HepG2 (cell line): ENCODE results near the gene VAMP8. TPM values are rescaled to one million over a fixed set of nuclear protein-coding genes. Genes with fewer than 3 reads are reported as not detected.

Experiments
- ATAC-seq: fragments of 200-7000 bp; cut with Tn5 transposase; 3 replicates; pipeline ENCODE4 v1.9.1; 2020; ENCODE audit warnings: mild to moderate bottlenecking, moderate library complexity
- BruUV-seq: library from RNA; stranded (reverse); fragments of 400-500 nt; replicated peaks from 2 replicates; lab custom pipeline; 2021; lab: Mats Ljungman, UMichigan
- CTCF ChIA-PET: fragments of 300-600 bp; formaldehyde crosslinking; extraction: SDS; loops from one replicate; lab custom pipeline; 2021; ENCODE audit warnings: low total read pairs, inconsistent platforms, low intra/inter-chr PET ratio; lab: Yijun Ruan, JAX
- POLR2A ChIA-PET: fragments of 350-600 bp; sonication (Branson Sonifier 250); formaldehyde crosslinking; loops from one replicate; lab custom pipeline; 2020; ENCODE audit warnings: antibody characterized with exemption, inconsistent platforms; lab: Yijun Ruan, JAX
- DNase-seq: peaks from one replicate; pipeline ENCODE4 v3.0.0-alpha.2; 2015; ENCODE audit warnings: low spot score
- FAIRE-seq: peaks from 3 replicates; lab custom pipeline; 2011; peaks lifted over from hg19 to GRCh38; lab: Jason Lieb, UNC
- H2AFZ ChIP-seq: one replicate; pipeline ENCODE4 v1.6.1; 2011; ENCODE audit warnings: low read length, inconsistent platforms
- H3K27ac ChIP-seq: fragments of 300-600 bp; 3 replicates; pipeline ENCODE4 v1.8.0; 2011; ENCODE audit warnings: mixed run types, mild to moderate bottlenecking, mixed read lengths, low read length, inconsistent platforms; ENCODE audit not compliant: insufficient read depth; ENCODE audit errors: extremely low read length
- H3K27me3 ChIP-seq, 2 experiments: fragments of 200-600 bp in 1 of 2; 2 replicates in 1 of 2; 3 replicates in 1 of 2; pipeline versions ENCODE4 v1.6.0 to v1.8.0; 2011; ENCODE audit warnings: low read length in 2 of 2, mild to moderate bottlenecking in 2 of 2, moderate library complexity in 2 of 2, inconsistent platforms in 1 of 2; ENCODE audit not compliant: insufficient read depth in 2 of 2, control insufficient read depth in 1 of 2
- H3K36me3 ChIP-seq, 2 experiments: fragments of 200-600 bp in 1 of 2; replicated peaks in 1 of 2; 2 replicates in 1 of 2; 3 replicates in 1 of 2; pipeline versions ENCODE4 v1.5.1 to v1.8.0; 2011; ENCODE audit warnings: low read length in 2 of 2, inconsistent platforms in 1 of 2; ENCODE audit not compliant: insufficient read depth in 2 of 2, control insufficient read depth in 1 of 2
- H3K4me1 ChIP-seq: 2 replicates; pipeline ENCODE4 v1.5.1; 2012; ENCODE audit warnings: low read length, inconsistent platforms; ENCODE audit not compliant: insufficient read depth
- H3K4me2 ChIP-seq: 2 replicates; pipeline ENCODE4 v1.6.0; 2011; ENCODE audit warnings: low read depth, low read length, inconsistent platforms
- H3K4me3 ChIP-seq, 3 experiments: fragments of 200-600 bp in 1 of 3; sonication (generic), shearing (Covaris generic) in 1 of 3; replicated peaks in 1 of 3; 2 replicates each; pipeline ENCODE4 v1.5.1; 2011 to 2016; ENCODE audit warnings: low read length in 3 of 3, inconsistent platforms in 2 of 3, low read depth in 2 of 3, mild to moderate bottlenecking in 2 of 3, control low read depth in 1 of 3, mixed read lengths in 1 of 3; ENCODE audit not compliant: insufficient read depth in 1 of 3
- H3K79me2 ChIP-seq: one replicate; pipeline ENCODE4 v1.6.1; 2011; ENCODE audit warnings: low read length, inconsistent platforms; ENCODE audit not compliant: insufficient read depth
- H3K9ac ChIP-seq: 2 replicates; pipeline ENCODE4 v1.6.0; 2011; ENCODE audit warnings: mild to moderate bottlenecking, low read depth, low read length, inconsistent platforms; ENCODE audit not compliant: insufficient read depth
- H3K9me3 ChIP-seq: 2 replicates; pipeline ENCODE4 v1.5.1; 2012; ENCODE audit warnings: mild to moderate bottlenecking, low read length
- H4K20me1 ChIP-seq: 2 replicates; pipeline ENCODE4 v1.6.0; 2011; ENCODE audit warnings: inconsistent platforms, mild to moderate bottlenecking, low read length, moderate library complexity; ENCODE audit not compliant: insufficient read depth
- CEBPB ChIP-seq: IDR thresholded peaks from 2 replicates; pipeline ENCODE4 v1.6.1; 2011; ENCODE audit warnings: low read depth, low read length, improper control_type of control experiment, borderline replicate concordance
- CEBPG ChIP-seq: IDR thresholded peaks from 2 replicates; pipeline ENCODE4 v1.6.1; 2016
- E2F5 ChIP-seq: sonication (generic); formaldehyde crosslinking; conservative IDR thresholded peaks from 2 replicates; pipeline ENCODE4 v1.4.0; 2020; ENCODE audit warnings: missing genetic modification reagents
- EEA1 ChIP-seq: sonication (generic); formaldehyde crosslinking; IDR thresholded peaks from 2 replicates; pipeline ENCODE4 v1.5.1; 2020; ENCODE audit warnings: mild to moderate bottlenecking, missing genetic modification reagents, borderline replicate concordance
- GPBP1L1 ChIP-seq: sonication (generic); formaldehyde crosslinking; IDR thresholded peaks from 2 replicates; pipeline ENCODE4 v1.5.0; 2020; ENCODE audit warnings: mild to moderate bottlenecking, missing genetic modification reagents
- HNF1A ChIP-seq, 2 experiments: sonication (generic) in 1 of 2; formaldehyde crosslinking in 1 of 2; IDR thresholded peaks; 2 replicates each; pipeline versions ENCODE4 v1.4.0 to v1.6.1; 2016 to 2020; ENCODE audit warnings: borderline replicate concordance in 1 of 2, low read depth in 1 of 2, mild to moderate bottlenecking in 1 of 2, missing genetic modification reagents in 1 of 2
- JUND ChIP-seq: sonication (generic); formaldehyde crosslinking; IDR thresholded peaks from 2 replicates; pipeline ENCODE4 v1.8.0; 2022; ENCODE audit warnings: mild to moderate bottlenecking, missing genetic modification reagents
- PHF21A ChIP-seq: sonication (generic); formaldehyde crosslinking; IDR thresholded peaks from 2 replicates; pipeline ENCODE4 v1.5.0; 2020; ENCODE audit warnings: mild to moderate bottlenecking, missing genetic modification reagents
- PRDM4 ChIP-seq: sonication (generic); formaldehyde crosslinking; IDR thresholded peaks from 2 replicates; pipeline ENCODE4 v1.9.0; 2021; ENCODE audit warnings: missing genetic modification reagents, borderline replicate concordance
- REXO4 ChIP-seq: sonication (generic); formaldehyde crosslinking; IDR thresholded peaks from 2 replicates; pipeline ENCODE4 v1.8.0; 2022; ENCODE audit warnings: missing genetic modification reagents, mild to moderate bottlenecking, borderline replicate concordance
- SNAPC2 ChIP-seq: sonication (generic); formaldehyde crosslinking; IDR thresholded peaks from 2 replicates; pipeline ENCODE4 v1.8.1; 2022; ENCODE audit warnings: mild to moderate bottlenecking, missing genetic modification reagents
- ZMYM4 ChIP-seq: sonication (generic); formaldehyde crosslinking; IDR thresholded peaks from 2 replicates; pipeline ENCODE4 v1.8.1; 2023; ENCODE audit warnings: mild to moderate bottlenecking, missing genetic modification reagents
- ZNF343 ChIP-seq: sonication (generic); formaldehyde crosslinking; IDR thresholded peaks from 2 replicates; pipeline ENCODE4 v1.4.0; 2020; ENCODE audit warnings: mild to moderate bottlenecking, missing genetic modification reagents
- ZNF383 ChIP-seq: sonication (generic); formaldehyde crosslinking; IDR thresholded peaks from 2 replicates; pipeline ENCODE4 v1.4.0; 2020; ENCODE audit warnings: missing genetic modification reagents, mild to moderate bottlenecking, borderline replicate concordance
- ZNF549 ChIP-seq: sonication (generic); formaldehyde crosslinking; IDR thresholded peaks from 2 replicates; pipeline ENCODE4 v1.5.0; 2020; ENCODE audit warnings: missing genetic modification reagents
- ZNF558 ChIP-seq: sonication (generic); formaldehyde crosslinking; IDR thresholded peaks from 2 replicates; pipeline ENCODE4 v1.9.0; 2022; ENCODE audit warnings: mild to moderate bottlenecking, missing genetic modification reagents, borderline replicate concordance
- WGBS: methylation state at CpG from one replicate; pipeline ENCODE4 v1.1.6; 2017; ENCODE audit warnings: low lambda C conversion rate; 5-methylcytosine and 5-hydroxymethylcytosine counted together
- in situ Hi-C: cut with HindIII; loops from 2 replicates; pipeline ENCODE4 v1.10.0; 2017; ENCODE audit warnings: low pct_unique_long_range_greater_than_20kb; ENCODE audit not compliant: extremely low pct_ligation_motif_present
- intact Hi-C: fragments of 100-400 bp; cut with micrococcal nuclease; formaldehyde crosslinking; loops from one replicate; pipeline ENCODE4 v1.10.0; 2022; ENCODE audit not compliant: unreplicated experiment
- polyA plus RNA-seq, 8 experiments: library from polyadenylated mRNA; depleted of rRNA in 3 of 8; stranded (reverse) in 7 of 8; unstranded in 1 of 8; fragments of >200 nt; fragmentation: Illumina TruSeq in 4 of 8; extraction: Trizol in 4 of 8; gene quantifications; 2 replicates each; pipeline versions ENCODE4 v1.2.1 to v1.2.3, GENCODE V29; 2011 to 2016; ENCODE audit warnings: low read depth in 4 of 8, missing spikeins in 1 of 8, mixed read lengths in 1 of 8; ENCODE audit not compliant: insufficient read depth in 1 of 8
- total RNA-seq, 5 experiments: library from RNA; depleted of rRNA; stranded (reverse); fragments of >200 nt; fragmentation: Illumina TruSeq; extraction: Trizol; gene quantifications; 2 replicates each; pipeline ENCODE4 v1.2.3, GENCODE V29; 2016; ENCODE audit warnings: low read depth in 1 of 5

Gene VAMP8
- total and polyA plus RNA-seq, 2 of the 13 experiments (the other 11 are each of a cell fraction or from before 2014, with no cell fraction given), result 83.3 to 157 TPM

GRCh38 chr2:85531589-85531988 lies 45.8 kb upstream of the VAMP8 start:
- Histone ChIP-seq H3K4me3 (no peak overlapping the region), H2AFZ (no peak overlapping the region), H3K9me3 (no peaks in the 10 kb centered on the region), H3K79me2 (no peaks in the 10 kb centered on the region), H3K27ac (no peak overlapping the region), H3K9ac (no peak overlapping the region), H4K20me1 (no peaks in the 10 kb centered on the region), H3K4me2 (no peak overlapping the region), H3K4me1 (peaks cover 3% of the 10 kb centered on the region; the same call in 1 of the 2 replicates), H3K36me3 (no peaks in the 10 kb centered on the region), H3K27me3 (peaks cover 0 to 2% of the 10 kb centered on the region in 2 experiments; a peak in 2 of 5 replicates)
- in situ Hi-C loops (no loop called here), intact Hi-C loops (no loop called here)
- CTCF ChIA-PET, result no interaction called here
- DNase-seq, result no peak
- no TSS peak for BruUV-seq
- POLR2A ChIA-PET, result interaction anchor here (1.3 to 1.6 kb wide), 2 partner anchors 9 to 111 kb away, joined by 3 to 4 read pairs; no protein-coding TSS in a partner anchor
- 49% methylated on average over 2 of the region's 2 CpGs for WGBS
- FAIRE-seq, result no peak
- ATAC-seq, result peak; percentile 17; the same call in 1 of the 3 replicates
- no peak for TF ChIP-seq GPBP1L1 (CRISPR knock-in tag)
- no peak for TF ChIP-seq EEA1 (CRISPR knock-in tag)
- TF ChIP-seq E2F5 (CRISPR knock-in tag), result no peak
- TF ChIP-seq REXO4 (CRISPR knock-in tag), result no peak
- TF ChIP-seq SNAPC2, result no peak
- TF ChIP-seq CEBPB, result peak; percentile 53; the same call in 1 of the 2 replicates
- no peak for TF ChIP-seq ZNF549 (CRISPR knock-in tag)
- no peak for TF ChIP-seq PHF21A (CRISPR knock-in tag)
- no peak for TF ChIP-seq JUND
- no peak for TF ChIP-seq ZNF383
- no peak for TF ChIP-seq ZNF558 (CRISPR knock-in tag)
- TF ChIP-seq ZNF343 (CRISPR knock-in tag), result no peak
- 0 out of 2 replicates have a peak, but pooled peaks have one; percentile 25 for TF ChIP-seq CEBPG (CRISPR knock-in tag)
- no peak for TF ChIP-seq ZMYM4 (CRISPR knock-in tag)
- no peak for TF ChIP-seq HNF1A (IDR thresholded peaks at IDR 0.05; ENCODE audit: low read depth)
- no peak for TF ChIP-seq HNF1A (CRISPR knock-in tag; IDR thresholded peaks at IDR 0.05; ENCODE audit: borderline replicate concordance)
- no peak for TF ChIP-seq PRDM4 (CRISPR knock-in tag)
